Body of pancreas (tissue), 4 donors: Measurements from ENCODE around the gene PLA2G12A. TPM values are rescaled to one million over a fixed set of nuclear protein-coding genes. Genes with fewer than 3 reads are reported as not detected.
A peak's percentile ranks its signal among the peaks of the same experiment; 100 is the strongest.

Experiments
- ATAC-seq: fragments of 150-250 bp; one replicate; pipeline ENCODE4 v1.9.1; 2016
- DNase-seq, 4 donors: peaks; one replicate each; pipeline ENCODE4 v3.0.0-alpha.2; 2019
- H3K27ac ChIP-seq, 4 donors: fragments of 200-600 bp; sonication (generic); 1 replicate in 3 of 4; 2 replicates in 1 of 4; pipeline versions ENCODE4 v1.5.1 to v1.6.1; 2016 to 2019; ENCODE audit warnings: mild to moderate bottlenecking in 1 of 4, mixed read lengths in 1 of 4, moderate library complexity in 1 of 4
- H3K27me3 ChIP-seq, 2 donors: fragments of 200-600 bp; sonication (generic); one replicate each; pipeline ENCODE4 v1.6.0; 2016; ENCODE audit warnings: mild to moderate bottlenecking in 1 of 2
- H3K36me3 ChIP-seq, 2 donors: fragments of 200-600 bp; sonication (generic); replicated peaks in 1 of 2; 2 replicates each; pipeline ENCODE4 v1.5.1; 2016; ENCODE audit warnings: low read depth in 2 of 2; ENCODE audit not compliant: insufficient read depth in 1 of 2
- H3K4me1 ChIP-seq: fragments of 200-600 bp; sonication (generic); one replicate; pipeline ENCODE4 v1.6.0; 2016
- H3K4me3 ChIP-seq, 2 donors: fragments of 200-600 bp; sonication (generic); 1 replicate in 1 of 2; 2 replicates in 1 of 2; pipeline ENCODE4 v1.5.1; 2016 to 2019
- H3K9me3 ChIP-seq, 3 donors: fragments of 200-600 bp; sonication (generic); 1 replicate in 2 of 3; 2 replicates in 1 of 3; pipeline ENCODE4 v1.5.1; 2016
- CTCF ChIP-seq, 7 experiments: fragments of 450-650 bp in 4 of 7; fragments of 200-600 bp in 3 of 7; sonication (generic) in 3 of 7; IDR thresholded peaks; one replicate each; pipeline ENCODE4 v1.5.1; 2016 to 2019; ENCODE audit warnings: antibody characterized with exemption in 7 of 7
- POLR2A ChIP-seq, 3 donors: fragments of 450-650 bp; IDR thresholded peaks; one replicate each; pipeline ENCODE4 v1.6.1; 2016; ENCODE audit warnings: antibody characterized with exemption in 3 of 3, mild to moderate bottlenecking in 2 of 3
- WGBS, 2 donors: methylation state at CpG; one replicate each; pipeline ENCODE4 v1.1.5; 2017; 5-methylcytosine and 5-hydroxymethylcytosine counted together
- intact Hi-C: fragments of 100-400 bp; cut with DNase I; formaldehyde crosslinking; loops from one replicate; pipeline ENCODE4 v1.15.1; 2023
- total RNA-seq, 2 donors: library from RNA; depleted of rRNA; stranded (reverse); fragments of >200 nt; gene quantifications; one replicate each; pipeline ENCODE4 v1.1.0, GENCODE V29; 2016

Gene PLA2G12A
- total RNA-seq, 2 donors from 2014 or later = 17.1 to 18.5 TPM

GRCh38 chr4:109755656-109756055 is 25.8 kb upstream of the PLA2G12A start:
- intact Hi-C loops = no loop called here
- WGBS, 2 donors = 87 to 90% methylated on average over 3 of the region's 3 CpGs
- Histone ChIP-seq H3K27me3 (no peaks in the 10 kb centered on the region), H3K27ac (no peak overlapping the region), H3K4me3 (no peak overlapping the region), H3K36me3 (peaks cover 0 to 3% of the 10 kb centered on the region in 2 donors), H3K4me1 (no peaks in the 10 kb centered on the region), H3K9me3 (no peaks in the 10 kb centered on the region)
- ATAC-seq (no peak), DNase-seq (no peak)
- TF ChIP-seq CTCF (IDR thresholded peaks at IDR 0.05) (no peak), POLR2A (IDR thresholded peaks at IDR 0.05) (no peak)

GRCh38 chr4:109754093-109754857 is 24.4 kb upstream of the PLA2G12A start:
- WGBS, 2 donors = 81% methylated on average over 7 of the region's 7 CpGs
- DNase-seq (no peak), ATAC-seq (peak; percentile 52)
- H3K27ac ChIP-seq = no peak overlapping the region
- no peak for TF ChIP-seq CTCF (IDR thresholded peaks at IDR 0.05)
- no peak for TF ChIP-seq POLR2A (IDR thresholded peaks at IDR 0.05)
- H3K36me3 ChIP-seq = no peaks in the 10 kb centered on the region
- H3K4me1 ChIP-seq = peaks cover 11% of the 10 kb centered on the region
- no peaks in the 10 kb centered on the region for H3K27me3 ChIP-seq
- intact Hi-C loops = no loop called here
- no peak overlapping the region for H3K4me3 ChIP-seq
- H3K9me3 ChIP-seq = no peaks in the 10 kb centered on the region

GRCh38 chr4:109752525-109752924 is 22.7 kb upstream of the PLA2G12A start:
- no peak for DNase-seq
- H3K9me3 ChIP-seq = no peaks in the 10 kb centered on the region
- H3K27ac ChIP-seq = no peak overlapping the region
- 0 to 8% methylated on average over 1 of the region's 1 CpG for WGBS, 2 donors
- no peaks in the 10 kb centered on the region for H3K36me3 ChIP-seq
- no peak overlapping the region for H3K4me3 ChIP-seq
- TF ChIP-seq CTCF (IDR thresholded peaks at IDR 0.05) = no peak
- TF ChIP-seq POLR2A (IDR thresholded peaks at IDR 0.05) = no peak
- H3K27me3 ChIP-seq = no peaks in the 10 kb centered on the region
- intact Hi-C loops = no loop called here
- peaks cover 17% of the 10 kb centered on the region for H3K4me1 ChIP-seq
- ATAC-seq = no peak

- Histone ChIP-seq H3K9me3 (no peaks in the 10 kb centered on the region), H3K4me3 (no peak overlapping the region), H3K4me1 (peaks cover 17% of the 10 kb centered on the region), H3K36me3 (no peaks in the 10 kb centered on the region), H3K27me3 (no peaks in the 10 kb centered on the region), H3K27ac (no peak overlapping the region)
- ATAC-seq (no peak), DNase-seq (no peak)
- TF ChIP-seq POLR2A (IDR thresholded peaks at IDR 0.05) = no peak
- no peak for TF ChIP-seq CTCF (IDR thresholded peaks at IDR 0.05)
- whole genome bisulfite sequencing, 2 donors = 43 to 58% methylated on average over 4 of the region's 4 CpGs
- intact Hi-C loops = no loop called here
Measured at GRCh38 chr4:109751852-109752251, 22.0 kb upstream of the PLA2G12A start.
